ENCODE data around the gene VWA7. TPM values are rescaled to one million over a fixed set of nuclear protein-coding genes. Genes with fewer than 3 reads are reported as not detected.

VWA7 gene
- total RNA-seq, 1 donor, result 0.36 TPM

- Histone ChIP-seq H3K9me3 (ENCODE audit: low read depth, low read length) (no peaks in the 10 kb centered on the region), H3K79me2 (ENCODE audit: insufficient read depth, low read length) (peaks cover 36% of the 10 kb centered on the region), H2AFZ (ENCODE audit: low read length) (no peak overlapping the region), H3K27ac (ENCODE audit: low read depth, low read length) (no peak overlapping the region), H3K4me1 (ENCODE audit: insufficient read depth, low read length) (peaks cover 9% of the 10 kb centered on the region), H3K36me3 (ENCODE audit: insufficient read depth, low read length) (peaks cover 33% of the 10 kb centered on the region), H3K4me2 (ENCODE audit: insufficient read depth, low read length) (no peak overlapping the region), H3K27me3 (ENCODE audit: insufficient read depth, low read length) (no peaks in the 10 kb centered on the region), H4K20me1 (ENCODE audit: insufficient read depth, low read length) (no peaks in the 10 kb centered on the region), H3K4me3 (ENCODE audit: insufficient read depth, low read length) (no peak overlapping the region)
- no peak for TF ChIP-seq CTCF (IDR thresholded peaks at IDR 0.05; ENCODE audit: extremely low read depth, low read depth, low read length)
- DNase-seq (ENCODE audit: insufficient read length, low spot score, missing footprints), result no peak
These were observed 14.9 kb upstream of the VWA7 start for GRCh38 chr6:31792090-31792374.

- TF ChIP-seq CTCF (IDR thresholded peaks at IDR 0.05; ENCODE audit: extremely low read depth, low read depth, low read length), result peak; percentile 74
- Histone ChIP-seq H3K4me1 (ENCODE audit: insufficient read depth, low read length) (peaks cover 9% of the 10 kb centered on the region), H4K20me1 (ENCODE audit: insufficient read depth, low read length) (no peaks in the 10 kb centered on the region), H3K4me3 (ENCODE audit: insufficient read depth, low read length) (no peak overlapping the region), H3K4me2 (ENCODE audit: insufficient read depth, low read length) (no peak overlapping the region), H3K9me3 (ENCODE audit: low read depth, low read length) (no peaks in the 10 kb centered on the region), H3K27ac (ENCODE audit: low read depth, low read length) (no peak overlapping the region), H3K36me3 (ENCODE audit: insufficient read depth, low read length) (peaks cover 39% of the 10 kb centered on the region), H3K79me2 (ENCODE audit: insufficient read depth, low read length) (peaks cover 36% of the 10 kb centered on the region), H2AFZ (ENCODE audit: low read length) (no peak overlapping the region), H3K27me3 (ENCODE audit: insufficient read depth, low read length) (no peaks in the 10 kb centered on the region)
- peak; percentile 97 for DNase-seq (ENCODE audit: insufficient read length, low spot score, missing footprints)
These were observed 14.4 kb upstream of the VWA7 start for GRCh38 chr6:31791324-31792089.

- H3K36me3 ChIP-seq (ENCODE audit: insufficient read depth, low read length), result peaks cover 63% of the 10 kb centered on the region
- no peaks in the 10 kb centered on the region for H3K9me3 ChIP-seq (ENCODE audit: low read depth, low read length)
- no peaks in the 10 kb centered on the region for H3K27me3 ChIP-seq (ENCODE audit: insufficient read depth, low read length)
- H3K4me1 ChIP-seq (ENCODE audit: insufficient read depth, low read length), result no peaks in the 10 kb centered on the region
- H4K20me1 ChIP-seq (ENCODE audit: insufficient read depth, low read length), result peaks cover 3% of the 10 kb centered on the region
- TF ChIP-seq CTCF (IDR thresholded peaks at IDR 0.05; ENCODE audit: extremely low read depth, low read depth, low read length), result no peak
- H2AFZ ChIP-seq (ENCODE audit: low read length), result no peak overlapping the region
- no peak overlapping the region for H3K4me3 ChIP-seq (ENCODE audit: insufficient read depth, low read length)
- no peak overlapping the region for H3K27ac ChIP-seq (ENCODE audit: low read depth, low read length)
- H3K79me2 ChIP-seq (ENCODE audit: insufficient read depth, low read length), result peaks cover 4% of the 10 kb centered on the region
- DNase-seq (ENCODE audit: insufficient read length, low spot score, missing footprints), result peak; percentile 81
- no peak overlapping the region for H3K4me2 ChIP-seq (ENCODE audit: insufficient read depth, low read length)
These were observed 8.3 kb upstream of the VWA7 start for GRCh38 chr6:31785475-31785874.

DNA sequence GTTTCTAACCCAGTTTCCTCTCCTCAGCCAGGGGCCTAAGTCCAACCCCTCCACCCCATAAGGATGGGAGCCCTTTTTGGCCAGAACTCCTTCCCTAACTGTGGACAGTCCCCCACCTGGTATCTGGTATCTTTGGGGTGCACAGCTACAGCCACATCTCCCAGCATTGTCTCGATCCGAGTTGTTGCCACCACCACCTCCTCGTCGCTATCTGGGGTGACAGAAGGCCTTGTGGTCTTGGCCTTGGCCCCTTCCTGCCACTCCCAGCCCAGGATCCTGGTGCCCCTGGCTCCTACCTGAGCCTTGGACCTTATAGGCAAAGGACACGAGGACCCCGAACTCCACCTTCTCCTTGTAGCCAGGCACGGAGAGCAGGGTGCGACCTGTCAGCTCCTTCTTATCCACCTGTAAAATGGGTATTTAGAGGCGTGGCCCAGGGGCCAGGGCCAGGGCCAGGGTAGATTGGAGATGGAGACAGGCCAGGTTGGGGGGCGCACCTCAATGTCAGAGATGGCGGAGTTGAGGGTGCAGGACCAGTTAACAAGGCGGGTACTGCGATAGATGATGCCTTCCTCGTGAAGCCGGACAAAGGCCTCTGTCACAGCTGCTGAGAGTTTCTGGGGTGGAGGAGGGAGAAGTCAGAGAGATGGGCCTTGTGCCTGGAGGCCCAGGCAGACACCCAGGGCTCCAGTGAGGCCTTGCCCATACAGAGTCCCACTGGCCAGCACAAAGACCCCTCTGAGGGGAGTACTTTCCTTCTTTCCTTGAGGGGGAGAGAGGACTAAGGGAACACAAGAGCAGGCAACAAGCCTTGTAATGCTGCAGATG is 7.2 kb upstream of the VWA7 start:
- Histone ChIP-seq H3K27me3 (ENCODE audit: insufficient read depth, low read length) (no peaks in the 10 kb centered on the region), H3K36me3 (ENCODE audit: insufficient read depth, low read length) (peaks cover 67% of the 10 kb centered on the region), H4K20me1 (ENCODE audit: insufficient read depth, low read length) (peaks cover 3% of the 10 kb centered on the region), H3K4me3 (ENCODE audit: insufficient read depth, low read length) (no peak overlapping the region), H2AFZ (ENCODE audit: low read length) (no peak overlapping the region), H3K79me2 (ENCODE audit: insufficient read depth, low read length) (peaks cover 2% of the 10 kb centered on the region), H3K4me1 (ENCODE audit: insufficient read depth, low read length) (no peaks in the 10 kb centered on the region), H3K9me3 (ENCODE audit: low read depth, low read length) (no peaks in the 10 kb centered on the region), H3K4me2 (ENCODE audit: insufficient read depth, low read length) (no peak overlapping the region), H3K27ac (ENCODE audit: low read depth, low read length) (no peak overlapping the region)
- DNase-seq (ENCODE audit: insufficient read length, low spot score, missing footprints), result peak; percentile 63
- TF ChIP-seq CTCF (IDR thresholded peaks at IDR 0.05; ENCODE audit: extremely low read depth, low read depth, low read length), result no peak

Measured in osteoblast (primary cell).